GM13977 (cell line): ENCODE measurements around the gene RPEL1.

Experiments
- DNase-seq: peaks from one replicate; pipeline ENCODE4 v3.0.0; 2012; ENCODE audit warnings: low spot score
- in situ Hi-C: fragments of 300-500 bp; cut with MboI; formaldehyde crosslinking; loops from one replicate; pipeline ENCODE4 v1.12.0; 2022; ENCODE audit warnings: low sequenced_read_pairs, low pct_unique_long_range_greater_than_20kb, mixed read lengths, inconsistent platforms; ENCODE audit not compliant: unreplicated experiment
- TF ChIP-seq, protein P1 (sequence below): IDR thresholded peaks from 2 replicates; pipeline ENCODE4 v1.5.1; 2012; ENCODE audit warnings: mild to moderate bottlenecking, control low read depth; ENCODE audit not compliant: insufficient read depth; ENCODE audit errors: extremely low read depth, missing control alignments

The RPEL1 gene

GRCh38 chr10:103280031-103280430, 34.3 kb downstream of the RPEL1 start:
- TF ChIP-seq, protein P1, sequence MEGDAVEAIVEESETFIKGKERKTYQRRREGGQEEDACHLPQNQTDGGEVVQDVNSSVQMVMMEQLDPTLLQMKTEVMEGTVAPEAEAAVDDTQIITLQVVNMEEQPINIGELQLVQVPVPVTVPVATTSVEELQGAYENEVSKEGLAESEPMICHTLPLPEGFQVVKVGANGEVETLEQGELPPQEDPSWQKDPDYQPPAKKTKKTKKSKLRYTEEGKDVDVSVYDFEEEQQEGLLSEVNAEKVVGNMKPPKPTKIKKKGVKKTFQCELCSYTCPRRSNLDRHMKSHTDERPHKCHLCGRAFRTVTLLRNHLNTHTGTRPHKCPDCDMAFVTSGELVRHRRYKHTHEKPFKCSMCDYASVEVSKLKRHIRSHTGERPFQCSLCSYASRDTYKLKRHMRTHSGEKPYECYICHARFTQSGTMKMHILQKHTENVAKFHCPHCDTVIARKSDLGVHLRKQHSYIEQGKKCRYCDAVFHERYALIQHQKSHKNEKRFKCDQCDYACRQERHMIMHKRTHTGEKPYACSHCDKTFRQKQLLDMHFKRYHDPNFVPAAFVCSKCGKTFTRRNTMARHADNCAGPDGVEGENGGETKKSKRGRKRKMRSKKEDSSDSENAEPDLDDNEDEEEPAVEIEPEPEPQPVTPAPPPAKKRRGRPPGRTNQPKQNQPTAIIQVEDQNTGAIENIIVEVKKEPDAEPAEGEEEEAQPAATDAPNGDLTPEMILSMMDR: no peak
- in situ Hi-C loops: no loop called here
- no peak for DNase-seq

- TF ChIP-seq, protein P1: no peak
- no peak for DNase-seq
- in situ Hi-C loops: no loop called here
Measured at GRCh38 chr10:103280506-103280905, 34.8 kb downstream of the RPEL1 start.

DNA sequence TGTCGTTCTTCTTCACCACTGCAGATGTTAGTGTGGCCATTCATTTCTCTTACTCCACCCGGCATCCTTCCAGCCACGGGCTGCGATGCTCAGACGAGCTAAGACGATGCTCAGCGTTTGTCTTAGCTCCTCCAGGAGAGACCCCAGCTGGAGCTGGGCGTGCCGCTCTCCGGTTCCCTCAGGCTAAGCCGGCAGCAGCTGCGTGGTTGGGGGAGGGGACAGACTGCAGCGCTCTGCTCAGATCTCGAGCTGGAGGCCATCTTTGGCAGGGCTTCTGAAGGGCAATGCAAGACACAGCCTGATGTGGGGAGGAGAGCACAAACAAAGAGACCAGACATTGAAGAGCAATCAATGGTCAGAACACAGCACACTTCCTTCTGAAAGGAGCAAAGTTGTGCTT, 36.1 kb downstream of the RPEL1 start:
- DNase-seq: no peak
- in situ Hi-C loops: no loop called here
- TF ChIP-seq, protein P1: no peak

DNA sequence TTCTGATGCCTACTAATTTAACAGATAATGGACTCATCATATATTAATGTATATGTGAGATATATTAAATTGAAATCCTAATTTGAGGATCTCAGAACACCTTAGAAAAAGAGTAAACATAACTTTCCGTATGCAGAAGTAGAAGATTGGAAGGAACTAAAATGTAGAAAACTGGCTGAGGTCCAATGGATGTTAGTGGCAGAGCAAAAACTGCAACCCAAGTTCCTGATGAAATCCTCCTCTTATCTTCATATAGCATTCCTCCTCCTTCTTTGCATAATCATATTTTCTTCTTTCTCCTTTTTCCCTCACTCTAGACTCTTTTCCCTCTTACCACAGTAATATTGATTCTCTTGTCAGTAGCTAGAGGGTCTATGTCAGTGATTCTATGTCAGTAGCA, 37.3 kb downstream of the RPEL1 start:
- DNase-seq: no peak
- TF ChIP-seq, protein P1: no peak
- in situ Hi-C loops: no loop called here

DNA sequence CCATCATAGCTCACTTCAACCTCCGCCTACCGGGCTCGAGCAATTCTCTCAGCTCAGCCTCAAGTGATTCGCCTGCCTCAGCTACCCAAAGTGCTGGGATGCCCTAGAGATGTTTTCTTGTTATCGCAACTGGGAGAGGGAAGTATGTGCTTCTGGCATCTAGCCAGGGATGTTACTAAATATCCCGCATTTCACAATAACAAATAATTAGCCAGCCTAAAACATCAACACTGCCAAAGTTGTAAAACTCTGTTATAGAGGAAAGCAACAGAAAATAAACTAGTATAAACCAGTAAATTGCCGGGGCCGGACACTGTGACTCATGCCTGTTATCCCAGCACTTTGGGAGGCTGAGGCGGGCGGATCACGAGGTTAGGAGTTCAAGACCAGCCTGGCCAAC, 38.5 kb downstream of the RPEL1 start:
- TF ChIP-seq, protein P1: no peak
- DNase-seq: no peak
- in situ Hi-C loops: no loop called here

DNA sequence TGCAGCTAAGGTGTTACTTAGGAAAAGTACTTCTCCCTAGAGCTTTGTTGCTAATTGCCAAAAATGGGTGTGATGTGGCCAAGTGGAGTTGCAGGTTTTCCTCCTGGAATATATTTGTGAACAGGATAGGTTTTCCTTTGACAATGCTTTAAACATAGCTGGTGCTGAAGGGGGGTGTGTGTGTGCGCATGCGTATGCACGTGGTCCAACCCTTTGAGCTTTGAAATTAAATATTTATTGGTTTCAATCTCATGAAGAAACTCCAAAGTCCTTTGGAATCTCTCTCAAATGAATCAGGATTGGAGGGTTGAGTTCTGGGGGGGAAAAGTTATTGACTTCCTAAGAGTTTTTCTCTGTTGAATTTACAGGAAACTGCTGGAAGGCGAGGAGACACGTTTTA, 42.3 kb downstream of the RPEL1 start:
- DNase-seq: no peak
- in situ Hi-C loops: no loop called here

More for the DNA sequence above, 42.3 kb downstream of the RPEL1 start:
- TF ChIP-seq, protein P1: no peak
